ENCODE results near the gene HORMAD2. TPM values are rescaled to one million over a fixed set of nuclear protein-coding genes. Genes with fewer than 3 reads are reported as not detected.

The HORMAD2 gene
- total RNA-seq, 1 donor from 2014 or later: not detected

DNA sequence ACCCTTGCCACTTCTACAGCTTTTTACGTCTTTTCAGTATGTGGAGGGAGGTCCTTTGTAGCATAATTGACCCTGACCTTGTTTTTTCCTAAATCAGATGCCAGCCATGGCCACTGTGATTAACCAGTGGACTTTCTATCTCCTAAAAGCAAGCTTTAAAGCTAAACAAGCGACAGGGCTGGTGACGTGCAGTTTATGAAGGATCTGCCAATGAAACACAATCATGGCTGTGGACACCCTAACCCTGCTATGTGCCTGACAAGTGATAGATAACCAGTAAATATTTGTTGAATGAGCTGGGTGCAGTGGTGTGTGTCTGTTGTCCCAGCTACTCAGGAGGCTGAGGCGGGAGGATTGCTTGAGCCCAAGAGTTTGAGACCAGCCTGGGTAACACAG is 102.1 kb downstream of the HORMAD2 start:
- intact Hi-C loops (cut with DNase I): no loop called here
- ATAC-seq (ENCODE audit: poor library complexity) (no peak), DNase-seq (no peak)

DNA sequence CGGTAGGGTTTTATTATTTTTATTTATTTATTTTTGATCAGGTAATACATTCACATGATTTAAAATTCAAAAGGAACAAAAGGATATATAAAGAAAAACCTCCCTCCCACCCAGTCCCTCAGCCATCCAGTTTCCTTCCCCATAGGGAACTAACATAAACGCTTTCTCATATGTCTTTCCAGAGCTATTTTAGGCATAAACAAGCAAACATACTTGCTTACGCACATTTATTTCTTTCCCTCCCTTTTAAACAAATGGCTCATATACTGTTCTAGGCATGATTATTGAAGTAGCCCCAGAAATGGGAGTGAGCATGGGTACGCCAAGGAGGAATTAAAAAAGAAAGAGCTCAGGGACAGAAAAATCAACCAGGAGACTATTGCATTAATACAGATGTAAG is 102.6 kb downstream of the HORMAD2 start:
- intact Hi-C loops (cut with DNase I): no loop called here
- DNase-seq (no peak), ATAC-seq (ENCODE audit: poor library complexity) (no peak)

DNA sequence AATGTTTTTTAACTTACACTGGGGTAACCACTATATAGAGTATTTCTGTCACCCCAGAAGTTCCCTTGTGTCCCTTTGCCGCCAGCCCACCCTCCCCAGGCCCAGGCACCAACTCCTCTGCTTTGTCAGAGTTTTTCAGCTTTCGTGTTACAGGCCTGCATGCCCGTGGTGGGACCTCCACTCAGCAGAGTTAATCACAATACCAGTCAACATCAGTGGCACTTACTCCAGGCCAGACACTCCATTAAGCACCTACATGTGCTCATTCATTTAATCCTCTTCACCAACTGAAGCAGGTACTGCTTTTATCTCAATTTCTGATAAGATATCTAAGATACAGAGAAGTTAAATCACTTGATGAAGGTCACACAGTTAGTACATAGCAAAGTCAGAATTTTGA is 103.0 kb downstream of the HORMAD2 start:
- DNase-seq (no peak), ATAC-seq (ENCODE audit: poor library complexity) (no peak)
- intact Hi-C loops (cut with DNase I): no loop called here

DNA sequence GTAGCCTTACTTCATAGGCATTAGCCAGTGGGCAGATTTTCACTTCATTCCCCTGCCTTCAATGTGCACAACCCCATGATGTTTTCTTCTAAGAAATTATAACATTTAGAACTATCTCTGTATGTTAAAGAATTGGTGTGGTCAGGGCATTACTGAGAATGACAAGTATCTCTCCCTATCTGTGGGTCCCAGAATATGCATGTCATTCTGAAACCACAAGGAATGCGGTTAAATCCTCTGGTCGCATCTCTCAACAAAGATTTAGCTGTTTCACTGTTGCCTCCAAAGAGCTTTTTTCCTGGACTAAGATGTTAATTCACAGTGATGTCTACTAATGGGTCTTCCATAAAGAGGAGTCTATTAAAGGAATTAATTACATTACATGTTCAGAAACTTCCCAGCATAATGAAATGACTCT is 103.6 kb downstream of the HORMAD2 start:
- intact Hi-C loops (cut with DNase I): no loop called here
- ATAC-seq (ENCODE audit: poor library complexity) (no peak), DNase-seq (no peak)

DNA sequence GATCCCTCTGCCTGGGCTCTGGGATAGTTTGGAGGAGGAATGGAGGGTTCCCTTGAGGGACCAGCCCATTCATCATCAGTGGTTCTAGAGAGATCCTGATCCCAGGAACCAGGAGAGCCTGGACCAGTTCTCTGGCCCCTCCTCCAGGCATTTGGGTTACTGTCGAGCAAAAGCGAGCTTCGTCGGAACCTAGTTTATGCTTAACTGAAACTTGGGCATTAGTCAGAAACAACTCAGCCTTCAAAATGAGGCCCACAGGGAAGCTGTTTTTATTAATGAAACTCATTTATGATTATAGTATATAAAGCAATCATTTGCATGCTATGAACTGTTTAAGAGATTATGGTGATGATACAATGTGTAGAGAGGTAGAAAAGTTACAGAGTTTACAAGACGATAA is 104.9 kb downstream of the HORMAD2 start:
- ATAC-seq (ENCODE audit: poor library complexity) (no peak), DNase-seq (no peak)
- intact Hi-C loops (cut with DNase I): no loop called here

DNA sequence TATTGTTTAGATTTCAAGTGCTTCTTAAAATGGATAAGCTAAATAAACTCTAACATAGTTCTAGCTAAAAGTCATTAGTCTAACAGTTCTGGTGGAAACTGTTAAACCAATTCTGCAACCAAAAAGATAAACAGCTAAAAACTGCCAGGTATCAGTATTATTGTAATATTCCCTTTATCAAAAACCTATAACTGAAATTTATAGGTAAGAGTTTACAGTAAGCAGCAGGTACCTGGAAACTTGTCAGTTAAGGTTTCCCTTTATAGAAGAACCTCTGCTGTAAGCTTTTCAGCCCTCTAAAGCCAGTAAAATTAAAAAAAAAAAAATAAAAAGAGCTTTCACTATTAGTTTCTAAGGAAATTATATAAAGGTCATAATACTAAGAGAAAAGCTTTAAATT is 105.3 kb downstream of the HORMAD2 start:
- intact Hi-C loops (cut with DNase I): no loop called here
- DNase-seq (no peak), ATAC-seq (ENCODE audit: poor library complexity) (no peak)

DNA sequence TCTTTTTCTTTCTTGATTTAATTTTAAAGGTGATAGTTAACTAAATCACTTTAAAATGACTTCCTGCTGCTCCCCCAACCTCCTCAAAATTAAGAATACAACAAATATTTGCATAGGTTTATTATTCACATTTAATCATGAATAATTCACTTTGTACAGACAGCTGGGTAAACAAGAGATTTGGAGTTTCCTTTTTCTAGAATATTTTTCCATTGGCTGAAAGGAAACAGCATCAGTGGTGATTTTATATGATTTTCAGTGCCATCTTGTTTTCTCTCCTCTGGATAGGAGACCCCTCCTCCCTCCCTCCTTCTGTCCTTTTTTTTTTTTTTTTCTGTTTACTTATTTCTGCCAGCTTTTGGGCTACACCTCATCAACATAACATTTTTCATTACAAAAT is 105.8 kb downstream of the HORMAD2 start:
- intact Hi-C loops (cut with DNase I): no loop called here
- DNase-seq (no peak), ATAC-seq (ENCODE audit: poor library complexity) (no peak)

DNA sequence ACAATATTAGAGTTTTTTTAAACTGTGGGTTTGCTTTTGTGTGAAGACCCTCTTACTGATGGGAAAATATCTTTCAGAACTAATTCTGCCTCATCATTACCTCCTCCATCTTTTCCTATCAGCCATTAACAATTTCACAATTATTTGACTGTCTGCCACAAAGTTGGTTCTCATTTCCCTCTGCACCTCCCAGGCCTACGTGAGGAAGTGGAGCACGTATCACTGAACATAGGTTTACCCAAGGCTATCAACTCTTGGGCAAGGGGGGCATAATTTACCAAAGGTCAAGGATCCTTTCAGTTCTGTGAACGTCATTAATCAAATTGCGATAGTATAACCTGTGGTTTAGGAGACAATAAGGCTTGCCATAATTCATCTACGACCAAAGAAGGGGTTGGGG is 106.2 kb downstream of the HORMAD2 start:
- intact Hi-C loops (cut with DNase I): no loop called here
- ATAC-seq (ENCODE audit: poor library complexity) (no peak), DNase-seq (no peak)

DNA sequence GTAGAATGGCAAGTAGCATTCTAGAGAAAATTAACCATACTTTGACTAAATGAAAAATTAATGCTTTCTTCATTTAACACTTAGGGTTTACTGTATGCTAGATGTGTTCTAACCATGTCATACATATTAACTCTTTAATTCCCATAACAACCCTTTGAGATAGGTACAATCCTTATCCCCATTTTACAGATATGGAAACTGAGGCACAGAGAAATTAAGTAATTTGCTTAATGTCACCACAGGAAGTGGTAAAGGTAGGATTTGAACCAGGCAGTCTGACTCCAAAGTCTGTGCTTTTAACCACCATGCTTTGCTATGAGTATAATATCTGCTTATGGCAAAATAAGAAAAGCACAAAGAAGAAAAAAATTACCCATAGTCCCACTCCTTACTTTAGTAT is 106.8 kb downstream of the HORMAD2 start:
- no peak for DNase-seq
- intact Hi-C loops (cut with DNase I): no loop called here
- no peak for ATAC-seq (ENCODE audit: poor library complexity)

DNA sequence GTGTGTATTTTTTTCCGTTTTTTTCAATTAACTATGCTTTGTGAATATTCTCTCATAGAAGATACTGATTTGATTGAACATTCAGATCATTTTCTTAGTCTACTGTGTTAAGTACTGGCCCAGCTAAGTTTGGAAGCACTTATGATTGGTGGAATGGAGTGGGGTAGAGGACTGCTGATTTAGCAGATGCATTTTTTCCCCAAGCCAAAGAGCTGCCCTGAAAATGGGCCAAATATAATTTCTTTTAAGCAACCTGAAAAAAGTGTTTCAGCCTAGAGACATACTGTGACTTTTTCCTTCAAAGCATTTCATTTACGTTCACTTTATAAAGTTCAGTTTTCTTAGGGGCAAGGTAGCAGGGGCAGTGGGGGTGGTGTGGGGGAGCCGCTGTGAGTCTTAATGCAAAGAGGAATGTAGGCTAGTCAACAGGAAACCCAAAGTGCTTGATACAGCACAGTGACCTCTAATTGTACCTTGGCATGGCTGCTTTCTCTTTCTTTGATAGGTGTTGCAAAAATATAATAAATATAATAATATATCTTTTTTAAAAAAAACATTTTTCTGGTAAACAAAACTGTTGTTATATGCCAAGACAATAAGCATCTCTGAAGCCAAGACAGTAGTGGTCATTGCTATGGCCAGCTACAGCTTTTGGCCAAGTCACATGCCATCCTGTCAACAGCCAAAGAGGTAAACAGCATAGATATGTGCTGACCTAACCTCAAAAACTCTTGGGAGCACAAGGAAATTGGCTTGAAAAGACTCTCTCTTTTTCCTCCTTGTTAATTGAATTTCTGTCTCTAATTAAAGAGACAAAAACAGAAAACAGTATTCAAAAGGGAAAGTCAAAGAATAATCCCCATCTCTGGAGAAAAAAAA is 107.5 kb downstream of the HORMAD2 start:
- intact Hi-C loops (cut with DNase I): no loop called here
- DNase-seq (no peak), ATAC-seq (ENCODE audit: poor library complexity) (no peak)

DNA sequence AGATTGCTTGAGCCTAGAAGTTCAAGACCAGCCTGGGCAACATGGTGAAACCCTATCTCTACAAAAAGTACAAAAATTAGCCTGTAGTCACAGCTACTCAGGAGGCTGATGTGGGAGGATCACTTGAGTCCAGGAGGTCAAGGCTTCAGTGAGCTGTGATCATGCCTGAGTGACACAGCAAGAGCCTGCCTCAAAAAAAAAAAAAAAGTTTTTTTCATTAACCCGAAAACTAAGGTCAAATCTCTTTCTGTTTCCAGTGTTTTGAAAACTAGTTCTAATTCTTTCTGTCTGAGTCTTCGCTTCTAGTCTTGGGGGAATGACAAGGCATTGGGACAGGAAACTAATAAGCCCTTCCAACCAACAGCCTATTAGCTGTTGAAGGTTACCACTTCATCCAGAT is 108.6 kb downstream of the HORMAD2 start:
- DNase-seq: no peak
- intact Hi-C loops (cut with DNase I): no loop called here
- ATAC-seq (ENCODE audit: poor library complexity): no peak

DNA sequence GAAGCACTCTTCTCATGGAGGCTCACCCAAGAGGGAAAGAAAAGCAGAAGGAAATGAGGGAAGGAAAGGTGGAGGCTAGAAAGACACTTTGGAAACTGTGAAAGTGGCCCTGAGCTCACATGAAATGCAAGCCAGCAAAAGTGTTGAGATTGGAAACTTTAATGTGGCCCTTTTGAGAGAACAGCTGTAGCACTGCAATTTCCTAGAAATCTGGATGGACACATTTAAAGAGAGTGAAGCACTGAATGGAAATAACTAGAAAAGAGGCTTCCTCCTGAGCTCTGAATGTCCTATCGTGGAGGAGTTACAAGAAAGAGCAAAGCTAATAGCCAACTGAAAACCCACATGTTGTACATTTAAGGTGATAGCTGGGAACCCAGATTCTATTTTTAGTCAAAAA is 110.3 kb downstream of the HORMAD2 start:
- intact Hi-C loops (cut with DNase I): no loop called here
- no peak for ATAC-seq (ENCODE audit: poor library complexity)
- DNase-seq: no peak

DNA sequence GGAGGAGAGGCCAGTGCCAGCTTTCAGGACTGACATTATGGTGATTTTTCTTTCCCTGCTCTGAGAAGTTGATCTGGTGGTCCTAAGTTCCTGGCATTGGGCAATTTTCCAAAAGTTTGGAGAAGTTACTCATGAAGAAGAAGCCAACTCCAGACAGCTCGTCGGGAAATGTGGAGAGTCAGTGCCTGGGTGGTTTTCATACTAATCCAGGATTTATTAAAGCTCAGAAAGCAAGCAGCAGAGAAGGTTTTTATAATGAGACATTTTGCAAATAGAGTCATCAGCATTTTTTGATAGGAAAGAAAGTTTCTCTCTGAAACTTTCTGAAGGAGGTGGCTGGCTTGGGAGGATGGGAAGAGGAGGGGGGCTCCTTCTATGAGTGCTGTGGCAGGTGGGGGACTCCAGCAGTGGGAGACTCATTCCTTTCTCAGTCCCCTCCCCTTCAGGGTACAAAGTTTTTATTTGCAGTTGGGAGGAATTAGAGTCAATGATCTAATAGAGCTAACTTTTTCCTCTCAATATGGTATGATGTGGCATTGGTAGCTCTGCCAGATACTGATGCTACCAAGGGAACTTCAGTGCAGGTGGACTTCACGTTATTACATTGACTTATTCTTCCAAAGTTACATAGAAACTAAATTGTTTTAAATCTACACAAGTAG is 110.9 kb downstream of the HORMAD2 start:
- intact Hi-C loops (cut with DNase I): no loop called here
- no peak for ATAC-seq (ENCODE audit: poor library complexity)

DNA sequence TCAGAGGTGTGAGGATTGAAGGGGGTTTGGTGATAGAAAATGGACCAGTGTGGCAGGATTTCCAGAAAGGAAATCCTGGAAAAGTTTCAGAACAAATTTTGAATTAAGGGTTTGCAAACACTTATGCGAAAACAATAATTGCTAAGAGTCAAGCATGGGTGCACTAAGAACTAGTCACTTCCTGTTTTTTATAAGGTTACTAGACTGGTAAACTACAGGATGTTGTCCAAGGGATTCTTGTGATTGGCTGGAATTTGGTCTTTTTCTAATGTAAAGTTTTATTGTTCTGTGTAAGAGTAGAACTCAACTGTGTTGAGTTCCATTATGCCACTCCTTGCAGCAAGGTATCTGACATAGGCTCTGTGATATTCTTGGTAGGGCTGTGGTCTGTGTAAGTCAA is 112.2 kb downstream of the HORMAD2 start:
- DNase-seq: no peak
- intact Hi-C loops (cut with DNase I): no loop called here
- no peak for ATAC-seq (ENCODE audit: poor library complexity)

More for the DNA sequence above, 110.9 kb downstream of the HORMAD2 start:
- no peak for DNase-seq

DNA sequence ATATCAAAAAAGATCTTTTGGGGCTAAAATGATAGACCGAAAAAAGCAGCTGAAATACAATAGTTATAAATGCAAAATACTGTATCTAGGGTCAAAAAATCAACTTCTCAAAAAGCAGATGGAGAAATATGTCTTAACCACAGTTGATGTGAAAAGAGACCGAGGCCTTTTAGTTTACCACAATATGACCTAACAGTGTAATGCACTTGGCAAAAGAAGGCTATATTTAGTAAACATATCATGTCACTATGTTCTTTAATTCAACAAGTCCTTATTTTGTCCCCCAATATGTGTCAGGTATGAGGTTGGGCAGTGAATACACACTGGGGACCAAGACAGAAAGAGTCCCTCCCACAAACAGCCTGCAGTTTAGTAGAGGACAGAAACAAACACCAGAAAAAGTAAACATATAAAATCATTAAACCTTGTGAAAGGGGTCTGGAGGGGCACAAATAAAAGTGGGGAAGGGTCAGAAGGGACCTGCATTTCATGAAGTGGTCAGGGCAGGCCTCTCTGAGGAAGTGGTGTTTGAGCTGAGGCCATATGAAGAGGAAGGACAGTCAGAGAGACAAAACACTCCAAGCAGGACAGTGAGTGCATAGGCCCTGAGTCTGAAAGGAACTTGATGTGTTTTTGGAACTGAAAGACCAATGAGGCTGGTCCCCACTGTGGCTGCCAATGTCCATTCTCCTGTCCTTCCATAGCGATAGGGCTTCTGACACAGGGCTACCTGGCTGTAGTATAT is 112.9 kb downstream of the HORMAD2 start:
- intact Hi-C loops (cut with DNase I): no loop called here
- no peak for DNase-seq
- ATAC-seq (ENCODE audit: poor library complexity): no peak

DNA sequence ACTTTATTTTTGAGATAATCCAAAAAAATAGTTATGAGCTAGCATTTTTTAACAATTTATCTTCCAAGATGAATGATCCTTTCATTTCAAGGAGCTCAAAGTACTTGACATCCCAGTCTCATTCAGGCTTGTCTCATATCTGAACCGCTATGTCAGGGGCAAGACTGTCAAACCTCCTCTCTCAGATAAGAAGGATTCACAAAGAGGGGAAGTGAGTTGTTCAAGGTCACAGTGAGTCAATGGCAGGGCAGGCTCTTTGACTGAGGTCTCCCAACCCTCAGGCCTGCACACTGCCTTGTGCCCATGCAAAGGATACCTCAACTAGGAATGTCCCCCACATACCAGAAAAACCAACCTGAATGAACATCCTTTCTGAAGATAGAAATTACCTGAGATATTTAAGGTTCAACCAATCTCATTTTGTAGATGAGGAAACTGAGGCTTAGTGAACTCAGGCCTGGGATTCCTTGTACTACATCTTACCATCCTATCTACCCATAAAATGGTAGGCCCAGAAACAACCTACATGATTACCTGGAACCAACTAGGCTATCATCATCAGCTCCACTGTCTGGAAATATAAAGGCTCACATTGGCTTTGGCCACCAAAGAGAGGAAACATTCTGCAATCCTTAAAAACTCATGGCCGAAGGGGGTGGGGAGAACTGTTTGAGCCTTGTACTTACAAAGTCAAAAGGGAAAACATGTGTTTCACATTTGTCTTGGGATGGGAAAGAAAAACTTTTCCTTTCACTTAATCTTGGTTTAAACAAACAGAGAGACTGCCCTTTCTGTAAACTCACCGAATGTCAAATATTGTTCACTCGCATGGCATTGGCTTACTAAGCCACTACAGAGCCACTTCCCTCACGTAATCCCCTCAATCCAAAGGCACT is 115.2 kb downstream of the HORMAD2 start:
- ATAC-seq (ENCODE audit: poor library complexity) (peak; percentile 28), DNase-seq (no peak)
- intact Hi-C loops (cut with DNase I): no loop called here

DNA sequence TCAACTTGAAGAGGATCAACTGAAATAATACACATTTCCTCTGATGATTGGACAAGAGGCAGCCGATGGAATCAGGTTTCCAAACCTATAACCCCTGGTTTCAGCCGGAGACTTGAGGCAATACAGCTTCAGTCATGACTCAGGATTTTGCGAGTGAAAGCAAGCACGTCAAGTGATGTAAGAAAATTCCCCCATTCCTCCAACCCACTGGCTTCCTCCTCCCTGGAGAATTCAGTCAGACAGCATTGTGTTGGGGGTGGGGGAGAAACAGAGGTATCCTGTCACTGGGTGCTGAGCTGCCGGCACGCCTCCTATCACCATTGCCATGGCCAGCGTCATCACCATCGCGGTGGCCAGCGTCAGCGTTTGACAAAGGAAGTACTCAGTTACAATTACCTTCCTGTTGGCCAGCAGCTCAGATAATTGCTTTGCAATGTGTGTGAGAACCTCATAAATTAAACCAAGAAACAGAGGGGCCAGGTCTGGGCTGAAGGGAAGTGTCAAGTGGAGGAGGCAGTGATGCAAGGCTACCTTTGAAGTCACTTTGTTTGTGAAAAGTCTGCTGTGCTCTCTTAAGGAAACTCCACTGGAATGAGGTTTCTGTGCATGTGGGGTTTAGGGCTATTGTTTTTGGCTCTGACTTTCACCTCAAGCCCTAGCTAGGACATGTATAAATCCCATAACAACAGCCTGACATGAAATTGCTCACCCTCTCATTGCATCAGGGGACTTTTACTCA is 116.0 kb downstream of the HORMAD2 start:
- peak; percentile 86 for ATAC-seq (ENCODE audit: poor library complexity)
- intact Hi-C loops (cut with DNase I): no loop called here
- peak; percentile 88 for DNase-seq

DNA sequence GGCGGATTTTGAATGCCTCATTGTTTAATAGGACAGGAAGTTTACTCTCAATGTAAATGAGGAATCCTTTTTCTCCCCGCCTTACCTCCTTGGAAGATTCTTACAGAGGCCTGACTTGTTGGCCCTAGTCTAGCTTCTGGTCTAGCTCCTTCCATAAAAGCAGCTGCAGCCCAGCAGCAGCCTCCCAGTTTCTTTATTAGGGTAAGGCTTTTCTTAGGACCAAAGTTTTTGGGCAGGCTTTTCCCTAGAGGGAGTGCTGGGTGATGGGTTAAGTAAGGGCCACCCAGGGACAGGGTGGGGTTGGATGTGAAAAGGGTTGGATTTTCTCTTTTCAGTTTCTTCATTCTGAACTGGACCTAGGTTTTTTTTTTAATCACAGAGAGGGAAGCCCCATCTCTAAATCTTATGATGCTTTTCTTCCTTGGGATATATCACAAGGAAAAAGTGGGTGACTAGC is 116.6 kb downstream of the HORMAD2 start:
- intact Hi-C loops (cut with DNase I): no loop called here
- DNase-seq (no peak), ATAC-seq (ENCODE audit: poor library complexity) (no peak)
